Stimulated activated CD4-positive, alpha-beta T cell treated with anti-CD3 and anti-CD28 coated beads, Interleukin-12 subunit alpha, Interleukin-12 subunit beta, amount 100 ng/mL, for 24 hours (primary cell): ENCODE data around the gene SCT.

Experiments used
- DNase-seq, 2 experiments: peaks; one replicate each; pipeline ENCODE4 v3.0.0-alpha.2; 2020; ENCODE audit warnings: low read depth in 2 of 2

SCT gene

GRCh38 chr11:643849-644738 lies 17.1 kb upstream of the SCT start:
- no peak for DNase-seq

GRCh38 chr11:643366-643765 lies 16.4 kb upstream of the SCT start:
- no peak for DNase-seq

GRCh38 chr11:641806-642370 lies 14.9 kb upstream of the SCT start:
- DNase-seq, result no peak

GRCh38 chr11:640021-640706 lies 13.2 kb upstream of the SCT start:
- DNase-seq, result no peak

- DNase-seq, result no peak
Measured at GRCh38 chr11:639332-639955, 12.5 kb upstream of the SCT start.

GRCh38 chr11:638631-639331 lies 11.8 kb upstream of the SCT start:
- no peak for DNase-seq

GRCh38 chr11:637593-638521 lies 10.9 kb upstream of the SCT start:
- no peak for DNase-seq

GRCh38 chr11:637333-637592 lies 10.3 kb upstream of the SCT start:
- DNase-seq, result no peak

- DNase-seq, result no peak
Measured at GRCh38 chr11:636511-637332, 9.7 kb upstream of the SCT start, which contains the start of gene DRD4. Gene DRD4 (plus strand): TSS chr11:637269. CDS start chr11:637305, 36 bp downstream.

- no peak for DNase-seq
Measured at GRCh38 chr11:635945-636510, 9.0 kb upstream of the SCT start.

GRCh38 chr11:630871-631270 lies 3.9 kb upstream of the SCT start:
- no peak for DNase-seq

- DNase-seq, result no peak
Measured at GRCh38 chr11:629237-629583, 2.2 kb upstream of the SCT start.

GRCh38 chr11:628056-628455 lies 1.1 kb upstream of the SCT start:
- no peak for DNase-seq

GRCh38 chr11:627308-627576 lies 261 bp upstream of the SCT start:
- no peak for DNase-seq

GRCh38 chr11:625636-626268 lies 1.2 kb downstream of the SCT start:
- no peak for DNase-seq

- DNase-seq, result no peak
Measured at GRCh38 chr11:624705-625635, 2.0 kb downstream of the SCT start, which contains the start of gene CDHR5. Gene CDHR5 (minus strand): TSS chr11:624955. CDS start chr11:624902, 53 bp downstream.

- no peak for DNase-seq
Measured at GRCh38 chr11:623999-624704, 2.8 kb downstream of the SCT start.
